CD4-positive, alpha-beta T cell treated with Interleukin-17A for 4 hours (primary cell): ENCODE measurements around the gene CAMTA1.

Experiments
- DNase-seq: peaks from one replicate; pipeline ENCODE4 v3.0.0-alpha.2; 2020; ENCODE audit warnings: mixed read lengths

The CAMTA1 gene

GRCh38 chr1:7448986-7449385 is 663.7 kb downstream of the CAMTA1 start:
- no peak for DNase-seq

- DNase-seq: no peak
Observed at GRCh38 chr1:7449750-7450149, 664.5 kb downstream of the CAMTA1 start.

GRCh38 chr1:7450838-7451237 is 665.6 kb downstream of the CAMTA1 start:
- no peak for DNase-seq

GRCh38 chr1:7453038-7453437 is 667.8 kb downstream of the CAMTA1 start:
- no peak for DNase-seq

- DNase-seq: no peak
Observed at GRCh38 chr1:7454052-7454815, 669.0 kb downstream of the CAMTA1 start.

GRCh38 chr1:7454895-7455784 is 669.9 kb downstream of the CAMTA1 start:
- DNase-seq: no peak

GRCh38 chr1:7455796-7456721 is 670.8 kb downstream of the CAMTA1 start:
- no peak for DNase-seq

- no peak for DNase-seq
Observed at GRCh38 chr1:7456722-7457082, 671.4 kb downstream of the CAMTA1 start.

- no peak for DNase-seq
Observed at GRCh38 chr1:7457811-7458210, 672.6 kb downstream of the CAMTA1 start.

GRCh38 chr1:7458946-7459345 is 673.7 kb downstream of the CAMTA1 start:
- DNase-seq: no peak

- DNase-seq: no peak
Observed at GRCh38 chr1:7459914-7460313, 674.7 kb downstream of the CAMTA1 start.

GRCh38 chr1:7460807-7461206 is 675.6 kb downstream of the CAMTA1 start:
- DNase-seq: no peak

GRCh38 chr1:7462617-7463016 is 677.4 kb downstream of the CAMTA1 start:
- no peak for DNase-seq

GRCh38 chr1:7463526-7463925 is 678.3 kb downstream of the CAMTA1 start:
- DNase-seq: no peak

- DNase-seq: no peak
Observed at GRCh38 chr1:7464736-7465135, 679.5 kb downstream of the CAMTA1 start.

- DNase-seq: no peak
Observed at GRCh38 chr1:7467476-7468175, 682.4 kb downstream of the CAMTA1 start.

GRCh38 chr1:7468248-7468647 is 683.0 kb downstream of the CAMTA1 start:
- DNase-seq: no peak

GRCh38 chr1:7469255-7469938 is 684.1 kb downstream of the CAMTA1 start:
- DNase-seq: no peak

- no peak for DNase-seq
Observed at GRCh38 chr1:7470904-7471638, 685.8 kb downstream of the CAMTA1 start.

GRCh38 chr1:7471836-7472235 is 686.6 kb downstream of the CAMTA1 start:
- DNase-seq: no peak
